ENCODE measurements around the gene ANP32D.
"Not testable (repeated sequence)": the region's sequence is repeated elsewhere in the genome, so short reads cannot be mapped to it uniquely, and the experiment has no call there.

Gene ANP32D

DNA sequence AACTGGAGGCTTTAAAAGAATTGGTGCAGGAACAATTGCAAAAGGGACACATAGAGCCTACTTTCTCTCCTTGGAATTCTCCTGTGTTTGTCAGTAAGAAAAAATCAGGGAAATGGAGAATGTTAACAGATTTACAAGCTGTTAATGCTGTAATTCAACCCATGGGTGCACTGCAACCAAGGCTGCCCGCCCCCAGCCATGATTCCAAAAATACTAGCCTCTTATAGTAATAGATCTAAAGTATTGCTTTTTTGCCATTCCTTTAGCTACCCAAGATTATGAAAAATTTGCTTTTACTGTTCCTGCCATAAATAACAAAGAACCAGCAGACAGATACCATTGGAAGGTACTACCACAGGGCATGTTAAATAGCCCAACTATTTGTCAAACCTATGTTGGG lies 37.8 kb downstream of the ANP32D start:
- H3K4me3 ChIP-seq (ENCODE audit: low read length), result no peak overlapping the region
- no peaks in the 10 kb centered on the region for H3K4me1 ChIP-seq (ENCODE audit: control insufficient read depth, insufficient read depth, low read length)
- no peaks in the 10 kb centered on the region for H3K9me3 ChIP-seq (ENCODE audit: control insufficient read depth, low read length)
- no peaks in the 10 kb centered on the region for H3K27me3 ChIP-seq (ENCODE audit: control insufficient read depth, insufficient read depth, low read length)
- H3K9ac ChIP-seq (ENCODE audit: low read length), result no peak overlapping the region
- no peaks in the 10 kb centered on the region for H3K36me3 ChIP-seq (ENCODE audit: control insufficient read depth, insufficient read depth, low read length)

- Histone ChIP-seq H3K9ac (ENCODE audit: low read length) (no peak overlapping the region), H3K27me3 (ENCODE audit: control insufficient read depth, insufficient read depth, low read length) (no peaks in the 10 kb centered on the region), H3K9me3 (ENCODE audit: control insufficient read depth, low read length) (no peaks in the 10 kb centered on the region), H3K36me3 (ENCODE audit: control insufficient read depth, insufficient read depth, low read length) (no peaks in the 10 kb centered on the region), H3K4me3 (ENCODE audit: low read length) (no peak overlapping the region), H3K4me1 (ENCODE audit: control insufficient read depth, insufficient read depth, low read length) (no peaks in the 10 kb centered on the region)
These were observed 40.5 kb downstream of the ANP32D start for GRCh38 chr12:48512855-48513254.

GRCh38 chr12:48514728-48515127 lies 42.4 kb downstream of the ANP32D start:
- no peaks in the 10 kb centered on the region for H3K27me3 ChIP-seq (ENCODE audit: control insufficient read depth, insufficient read depth, low read length)
- H3K4me3 ChIP-seq (ENCODE audit: low read length), result no peak overlapping the region
- H3K9me3 ChIP-seq (ENCODE audit: control insufficient read depth, low read length), result no peaks in the 10 kb centered on the region
- H3K36me3 ChIP-seq (ENCODE audit: control insufficient read depth, insufficient read depth, low read length), result no peaks in the 10 kb centered on the region
- H3K9ac ChIP-seq (ENCODE audit: low read length), result no peak overlapping the region
- no peaks in the 10 kb centered on the region for H3K4me1 ChIP-seq (ENCODE audit: control insufficient read depth, insufficient read depth, low read length)

DNA sequence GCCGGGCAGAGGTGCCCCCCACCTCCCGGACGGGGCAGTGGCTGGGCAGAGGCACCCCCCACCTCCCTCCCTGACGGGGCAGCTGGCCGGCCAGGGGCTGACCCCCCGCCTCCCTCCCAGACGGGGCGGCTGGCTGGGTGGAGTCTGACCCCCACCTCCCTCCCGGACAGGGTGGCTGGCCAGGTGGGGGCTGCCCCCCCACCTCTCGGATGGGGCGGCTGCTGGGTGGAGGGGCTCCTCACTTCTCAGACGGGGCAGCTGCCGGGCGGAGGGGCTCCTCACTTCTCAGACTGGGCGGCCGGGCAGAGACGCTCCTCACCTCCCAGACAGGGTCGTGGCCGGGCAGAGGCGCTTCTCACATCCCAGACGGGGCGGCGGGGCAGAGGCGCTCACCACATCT lies 48.0 kb downstream of the ANP32D start:
- H3K9ac ChIP-seq (ENCODE audit: low read length); H3K4me3 ChIP-seq (ENCODE audit: low read length); H3K36me3 ChIP-seq (ENCODE audit: control insufficient read depth, insufficient read depth, low read length); H3K27me3 ChIP-seq (ENCODE audit: control insufficient read depth, insufficient read depth, low read length); H3K9me3 ChIP-seq (ENCODE audit: control insufficient read depth, low read length); H3K4me1 ChIP-seq (ENCODE audit: control insufficient read depth, insufficient read depth, low read length): not testable (repeated sequence)

All from mucosa of stomach (tissue), 1 donor.